Activated CD4-positive, alpha-beta T cell treated with anti-CD3 and anti-CD28 coated beads, Interleukin-2, amount 50 U/mL, for 1 hour (primary cell): Measurements from ENCODE around the gene PPP5C.
"Not testable (repeated sequence)": the region's sequence is repeated elsewhere in the genome, so short reads cannot be mapped to it uniquely, and the experiment has no call there.

Experiments used
- DNase-seq: peaks from one replicate; pipeline ENCODE4 v3.0.0-alpha.2; 2020

Gene PPP5C

DNA sequence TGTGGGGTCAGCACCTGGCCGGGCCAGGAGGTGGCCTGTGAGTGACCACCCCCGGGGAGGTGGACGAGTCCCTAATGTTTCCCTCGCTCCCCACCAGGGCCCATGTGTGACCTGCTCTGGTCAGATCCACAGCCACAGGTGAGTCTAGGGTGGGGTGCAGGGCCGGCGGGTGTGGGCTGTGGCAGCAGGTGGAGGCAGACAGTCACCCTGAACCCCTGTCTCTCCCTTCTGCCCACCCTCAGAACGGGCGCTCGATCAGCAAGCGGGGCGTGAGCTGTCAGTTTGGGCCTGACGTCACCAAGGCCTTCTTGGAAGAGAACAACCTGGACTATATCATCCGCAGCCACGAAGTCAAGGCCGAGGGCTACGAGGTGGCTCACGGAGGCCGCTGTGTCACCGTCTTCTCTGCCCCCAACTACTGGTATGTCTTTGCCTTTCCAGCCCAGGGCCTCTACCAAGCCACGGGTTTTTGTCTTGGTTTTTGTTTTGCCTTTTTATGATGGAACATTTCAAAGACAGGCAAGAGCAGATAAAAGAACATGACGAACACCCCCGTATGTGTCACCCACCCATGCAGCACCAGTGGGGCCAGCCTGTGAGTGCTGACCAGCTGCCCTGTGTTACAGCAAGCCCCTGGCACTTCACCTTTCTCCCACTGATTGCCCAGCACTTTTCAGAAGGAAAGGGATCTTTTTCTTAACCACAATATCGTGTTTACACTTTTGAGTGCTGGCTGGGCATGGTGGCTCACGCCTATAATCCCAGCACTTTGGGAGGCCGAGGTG lies 41.6 kb downstream of the PPP5C start:
- DNase-seq, result no peak

DNA sequence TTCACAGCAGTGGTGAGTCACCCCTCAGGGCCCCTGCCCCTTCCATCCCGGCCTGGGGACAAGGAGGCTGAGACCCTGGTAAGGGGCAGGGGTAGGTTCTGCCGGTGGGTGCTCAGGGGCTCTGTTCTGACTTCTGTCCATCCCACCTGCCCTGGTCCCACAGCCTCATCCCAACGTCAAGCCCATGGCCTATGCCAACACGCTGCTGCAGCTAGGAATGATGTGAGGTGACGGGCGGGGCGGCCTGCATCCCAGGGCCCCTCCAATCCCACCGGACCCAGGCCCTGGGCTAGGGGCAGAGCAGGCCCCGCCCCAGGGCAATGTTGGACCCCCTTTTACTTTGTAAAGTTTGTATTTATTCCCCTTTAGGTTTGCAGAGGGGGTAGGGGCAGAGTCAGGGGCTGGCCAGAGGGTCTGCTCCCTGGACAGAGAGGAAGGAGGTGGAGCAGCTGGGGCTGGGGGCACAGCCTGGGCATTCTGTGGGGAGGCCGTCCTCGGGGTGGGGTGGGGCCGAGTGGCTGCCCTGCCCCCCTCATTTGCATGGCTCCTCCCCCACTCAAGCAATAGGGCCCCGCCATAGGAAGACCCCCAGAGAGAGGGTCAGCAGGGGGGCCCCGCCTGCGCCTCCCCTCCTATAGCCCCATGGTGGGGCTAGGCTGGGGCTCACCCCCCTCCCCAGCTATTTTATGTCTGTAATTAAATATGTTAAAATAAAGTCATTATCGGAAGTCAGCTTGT lies 43.4 kb downstream of the PPP5C start:
- DNase-seq, result no peak

- DNase-seq, result no peak
Measured at GRCh38 chr19:46390866-46391265, 44.0 kb downstream of the PPP5C start.

- DNase-seq, result no peak
Measured at GRCh38 chr19:46391296-46392251, 44.7 kb downstream of the PPP5C start.

DNA sequence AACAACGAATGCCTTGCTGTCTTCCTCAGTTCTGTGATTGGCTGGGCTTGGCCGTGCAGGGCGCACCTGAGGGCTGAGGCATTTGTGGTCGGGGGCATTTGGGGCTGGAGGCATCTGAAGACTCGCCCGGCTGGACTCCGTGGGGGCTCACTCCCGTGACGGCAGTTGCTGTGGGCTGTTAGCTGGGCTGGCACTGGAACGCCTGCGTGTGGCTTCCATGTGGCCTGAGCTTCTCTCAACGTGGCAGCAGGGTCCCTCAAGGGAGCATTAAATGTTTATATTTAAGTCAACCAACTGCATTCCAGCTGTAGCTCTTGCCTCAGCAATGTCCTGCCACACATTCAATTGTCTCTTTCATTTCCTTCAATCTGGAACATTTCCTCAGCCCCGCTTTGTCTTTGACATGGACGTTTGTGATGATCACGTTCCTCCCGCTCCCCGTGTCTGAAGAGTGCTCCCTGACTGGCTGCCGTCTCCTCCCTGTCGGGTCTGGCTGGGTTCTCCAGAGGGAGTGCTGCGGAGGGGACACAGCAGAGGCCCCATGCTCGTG lies 45.4 kb downstream of the PPP5C start:
- DNase-seq, result no peak

GRCh38 chr19:46392837-46393236 lies 46.0 kb downstream of the PPP5C start:
- DNase-seq, result no peak

GRCh38 chr19:46393456-46394401 lies 46.8 kb downstream of the PPP5C start:
- DNase-seq, result no peak

GRCh38 chr19:46394402-46394797 lies 47.5 kb downstream of the PPP5C start:
- DNase-seq, result no peak

DNA sequence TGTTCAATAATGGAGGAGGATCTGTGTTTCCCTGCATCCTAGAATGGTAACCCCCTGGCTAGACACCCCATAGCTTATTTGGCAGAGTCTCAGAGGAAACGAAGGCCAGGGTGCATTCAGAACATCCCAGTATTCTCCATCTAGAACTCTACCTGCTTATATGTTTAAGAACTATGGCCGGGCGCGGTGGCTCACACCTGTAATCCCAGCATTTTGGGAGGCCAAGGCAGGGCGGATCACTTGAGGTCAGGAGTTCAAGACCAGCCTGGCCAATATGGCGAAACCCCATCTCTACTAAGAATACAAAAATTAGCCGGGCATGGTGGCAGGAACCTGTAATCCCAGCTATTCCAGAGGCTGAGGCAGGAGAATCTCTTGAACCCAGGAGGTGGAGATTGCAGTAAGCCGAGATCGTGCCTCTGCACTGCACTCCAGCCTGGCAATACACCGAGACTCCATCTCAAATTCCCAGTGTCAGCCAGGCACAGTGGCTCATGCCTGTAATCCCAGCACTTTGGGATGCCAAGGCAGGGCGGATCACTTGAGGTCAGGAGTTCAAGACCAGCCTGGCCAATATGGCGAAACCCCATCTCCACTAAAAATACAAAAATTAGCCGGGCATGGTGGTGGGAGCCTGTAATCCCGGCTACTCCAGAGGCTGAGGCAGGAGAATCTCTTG lies 51.1 kb downstream of the PPP5C start:
- not testable (repeated sequence) for DNase-seq

GRCh38 chr19:46402725-46403124 lies 55.8 kb downstream of the PPP5C start:
- DNase-seq, result no peak

- DNase-seq, result no peak
Measured at GRCh38 chr19:46404055-46404752, 57.3 kb downstream of the PPP5C start.

DNA sequence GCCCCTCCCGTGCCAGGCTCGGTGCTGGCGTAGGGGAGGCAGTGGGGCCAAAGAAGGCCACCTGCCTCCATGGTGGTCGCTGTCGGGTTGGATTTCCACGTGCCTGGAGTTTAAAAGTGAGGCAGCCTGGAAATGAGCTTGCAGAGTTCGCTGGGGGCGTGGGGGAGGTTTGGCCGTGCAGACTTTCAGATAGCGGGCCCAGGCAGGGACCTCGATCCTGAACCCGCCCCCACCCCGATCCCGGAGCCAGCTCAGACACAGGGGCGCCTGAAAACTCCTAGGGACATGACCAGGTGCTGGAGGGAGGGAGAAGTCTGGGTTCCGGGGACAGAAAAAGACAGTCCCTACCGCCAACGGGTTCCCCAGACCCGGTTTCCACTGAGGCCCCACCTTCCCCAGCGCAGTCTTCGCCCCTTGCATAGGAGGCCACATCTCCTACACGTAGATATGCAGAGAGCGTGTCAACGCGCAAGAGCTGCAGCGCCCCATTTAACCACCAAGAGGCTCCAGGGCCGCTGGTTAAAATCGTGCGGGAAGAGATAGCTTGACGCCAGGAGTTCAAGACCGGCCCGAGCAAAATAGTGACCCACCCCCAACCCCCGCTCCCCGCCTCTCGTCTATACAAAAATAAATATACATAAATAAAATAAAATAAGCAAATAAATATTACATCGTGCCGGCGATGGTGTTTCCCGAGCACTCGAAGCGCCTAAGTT lies 58.0 kb downstream of the PPP5C start:
- DNase-seq, result no peak

- DNase-seq, result no peak
Measured at GRCh38 chr19:46406976-46407375, 60.1 kb downstream of the PPP5C start.

GRCh38 chr19:46407856-46408663 lies 61.2 kb downstream of the PPP5C start:
- no peak for DNase-seq

- no peak for DNase-seq
Measured at GRCh38 chr19:46408664-46409039, 61.8 kb downstream of the PPP5C start.

GRCh38 chr19:46409191-46409590 lies 62.3 kb downstream of the PPP5C start:
- no peak for DNase-seq

DNA sequence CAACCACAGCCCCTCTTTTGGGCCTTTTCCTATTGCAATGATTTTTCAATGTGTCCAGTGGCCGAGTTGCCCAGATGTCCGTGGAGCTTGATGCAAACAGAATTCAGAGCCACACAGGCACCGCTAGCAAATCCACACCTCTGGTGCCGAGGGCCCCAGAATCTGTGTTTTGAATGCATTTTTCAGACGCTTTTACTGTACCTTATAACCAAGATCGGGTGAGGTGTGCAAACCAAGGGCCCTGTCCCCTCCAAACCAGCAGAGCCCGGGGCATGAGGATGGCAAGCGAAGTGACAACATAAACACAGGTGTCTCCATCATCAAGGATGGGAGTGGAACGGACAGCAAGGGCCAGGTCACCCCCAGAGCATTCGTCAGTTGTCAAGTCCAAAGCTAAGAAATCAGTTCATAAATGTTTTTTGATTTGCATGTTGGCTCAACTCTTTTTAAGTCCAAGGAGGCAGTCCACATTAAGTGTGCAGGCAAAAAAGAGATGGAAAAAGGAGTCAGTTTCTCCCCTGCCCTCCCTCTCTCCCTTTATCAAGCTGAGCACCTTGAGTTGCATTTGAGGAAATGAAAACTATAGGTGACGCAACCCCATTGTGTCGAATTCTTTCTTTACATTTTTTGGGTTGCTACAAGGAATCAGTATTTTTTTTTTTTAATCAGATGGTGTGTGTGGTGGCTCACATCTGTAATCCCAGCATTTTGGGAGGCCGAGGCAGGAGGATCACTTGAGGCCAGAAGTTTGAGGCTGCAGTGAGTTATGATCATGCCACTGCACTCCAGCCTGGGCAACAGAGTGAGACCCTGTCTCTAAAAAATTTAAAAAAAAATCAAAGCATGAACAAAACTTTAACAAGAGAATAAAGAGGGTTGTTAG lies 63.6 kb downstream of the PPP5C start:
- no peak for DNase-seq
